HG02981 (cell line): ENCODE data around the gene RAPGEF6.
A peak's percentile ranks its signal among the peaks of the same experiment; 100 is the strongest.
"Not testable (repeated sequence)": the region's sequence is repeated elsewhere in the genome, so short reads cannot be mapped to it uniquely, and the experiment has no call there.

Source experiments
- ATAC-seq: cut with Tn5 transposase; IDR thresholded peaks from one replicate; pipeline ENCODE4 v1.9.1; 2021; ENCODE audit warnings: mild to moderate bottlenecking, moderate library complexity; ENCODE audit not compliant: unreplicated experiment

RAPGEF6 gene

GRCh38 chr5:131644822-131645221 lies 9.8 kb upstream of the RAPGEF6 start:
- no peak for ATAC-seq

- no peak for ATAC-seq
Measured at GRCh38 chr5:131644370-131644769, 9.3 kb upstream of the RAPGEF6 start.

- ATAC-seq: no peak
Measured at GRCh38 chr5:131641494-131641893, 6.5 kb upstream of the RAPGEF6 start.

- peak; percentile 46 for ATAC-seq
Measured at GRCh38 chr5:131640043-131640856, 5.2 kb upstream of the RAPGEF6 start.

GRCh38 chr5:131639148-131639547 lies 4.1 kb upstream of the RAPGEF6 start:
- ATAC-seq: no peak

- no peak for ATAC-seq
Measured at GRCh38 chr5:131637694-131638093, 2.7 kb upstream of the RAPGEF6 start.

- ATAC-seq: no peak
Measured at GRCh38 chr5:131635684-131636572, 899 bp upstream of the RAPGEF6 start.

- peak; percentile 30 for ATAC-seq
Measured at GRCh38 chr5:131634666-131634995, 398 bp downstream of the RAPGEF6 start.

- no peak for ATAC-seq
Measured at GRCh38 chr5:131634238-131634637, 791 bp downstream of the RAPGEF6 start.

GRCh38 chr5:131633830-131634229 lies 1.2 kb downstream of the RAPGEF6 start:
- ATAC-seq: no peak

GRCh38 chr5:131630963-131631350 lies 4.1 kb downstream of the RAPGEF6 start:
- ATAC-seq: no peak

- ATAC-seq: no peak
Measured at GRCh38 chr5:131630208-131630962, 4.6 kb downstream of the RAPGEF6 start.

GRCh38 chr5:131628990-131629389 lies 6.0 kb downstream of the RAPGEF6 start:
- no peak for ATAC-seq

- ATAC-seq: no peak
Measured at GRCh38 chr5:131627207-131627865, 7.7 kb downstream of the RAPGEF6 start.

- ATAC-seq: no peak
Measured at GRCh38 chr5:131622633-131623032, 12.4 kb downstream of the RAPGEF6 start.

- ATAC-seq: not testable (repeated sequence)
Measured at GRCh38 chr5:131621164-131621563, 13.9 kb downstream of the RAPGEF6 start.

- no peak for ATAC-seq
Measured at GRCh38 chr5:131619102-131619501, 15.9 kb downstream of the RAPGEF6 start.

- no peak for ATAC-seq
Measured at GRCh38 chr5:131617140-131617822, 17.7 kb downstream of the RAPGEF6 start.

- ATAC-seq: no peak
Measured at GRCh38 chr5:131615957-131616356, 19.1 kb downstream of the RAPGEF6 start.

GRCh38 chr5:131613423-131613822 lies 21.6 kb downstream of the RAPGEF6 start:
- no peak for ATAC-seq
